Stimulated activated CD4-positive, alpha-beta T cell treated with anti-CD3 and anti-CD28 coated beads, Interleukin-12 subunit alpha, Interleukin-12 subunit beta, amount 100 ng/mL, for 24 hours (primary cell): ENCODE results near the gene NUP50.

Source experiments
- DNase-seq, 2 experiments: peaks; one replicate each; pipeline ENCODE4 v3.0.0-alpha.2; 2020; ENCODE audit warnings: low read depth in 2 of 2

NUP50 gene

GRCh38 chr22:45230026-45230721 lies 66.4 kb downstream of the NUP50 start:
- DNase-seq: no peak

GRCh38 chr22:45231293-45231692 lies 67.6 kb downstream of the NUP50 start:
- no peak for DNase-seq

- DNase-seq: no peak
Observed at GRCh38 chr22:45233386-45233785, 69.7 kb downstream of the NUP50 start.

- no peak for DNase-seq
Observed at GRCh38 chr22:45233827-45234226, 70.1 kb downstream of the NUP50 start.

GRCh38 chr22:45235101-45235777 lies 71.5 kb downstream of the NUP50 start:
- DNase-seq: no peak

- no peak for DNase-seq
Observed at GRCh38 chr22:45235851-45236342, 72.2 kb downstream of the NUP50 start.

- no peak for DNase-seq
Observed at GRCh38 chr22:45237065-45237990, 73.6 kb downstream of the NUP50 start.
